Activated CD8-positive, alpha-beta memory T cell treated with anti-CD3 and anti-CD28 coated beads for 24 hours (primary cell): ENCODE data around the gene PLEKHA6.

ENCODE experiments used
- DNase-seq: peaks from one replicate; pipeline ENCODE4 v3.0.0-alpha.2; 2020

PLEKHA6 gene

DNA sequence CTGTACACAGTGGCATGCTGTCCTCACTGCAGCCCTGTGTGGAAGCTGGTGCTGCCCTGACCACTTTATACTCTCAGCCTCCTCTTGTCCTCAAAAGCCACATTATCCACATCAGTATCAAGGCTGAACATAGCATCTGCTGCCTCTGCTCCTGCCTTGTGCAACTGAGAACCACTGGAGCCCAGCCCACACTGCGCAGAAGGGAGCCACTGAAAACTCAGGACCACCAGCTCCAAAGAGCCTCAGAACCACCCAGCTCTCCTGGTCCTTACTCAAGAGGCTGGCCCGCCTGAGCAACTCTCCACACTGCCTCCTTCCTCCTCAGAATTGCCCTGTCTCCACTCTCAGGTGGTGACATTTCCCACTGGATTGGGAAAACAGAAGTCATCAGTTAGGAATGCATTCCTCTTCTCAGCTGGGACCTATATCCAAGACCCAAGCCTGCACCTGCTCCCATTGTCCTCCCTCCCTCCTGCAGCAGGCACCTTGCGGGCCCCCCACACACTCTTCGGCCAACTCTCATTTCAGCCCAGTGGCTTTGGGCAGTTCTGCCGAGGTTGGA lies 156.4 kb downstream of the PLEKHA6 start:
- DNase-seq, result no peak

DNA sequence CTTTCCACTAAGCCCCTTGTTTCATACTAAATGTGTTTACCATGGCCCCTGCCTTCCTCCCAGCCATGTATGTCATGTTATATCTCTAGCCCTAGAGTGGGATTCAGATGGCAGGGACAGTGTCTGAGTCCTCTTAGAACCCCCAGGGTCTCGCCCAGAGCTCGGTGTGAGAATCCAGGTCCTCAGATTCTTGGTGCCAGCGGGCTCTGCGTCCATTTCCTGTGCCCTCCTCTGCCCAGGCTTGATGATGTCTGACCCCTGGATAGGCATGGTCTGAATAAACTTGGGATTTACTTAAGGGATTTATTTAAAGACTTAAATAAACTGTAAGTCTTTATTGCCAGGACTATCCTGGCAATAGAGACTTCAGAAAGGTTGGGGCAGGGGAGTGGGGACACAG lies 157.2 kb downstream of the PLEKHA6 start:
- no peak for DNase-seq

DNA sequence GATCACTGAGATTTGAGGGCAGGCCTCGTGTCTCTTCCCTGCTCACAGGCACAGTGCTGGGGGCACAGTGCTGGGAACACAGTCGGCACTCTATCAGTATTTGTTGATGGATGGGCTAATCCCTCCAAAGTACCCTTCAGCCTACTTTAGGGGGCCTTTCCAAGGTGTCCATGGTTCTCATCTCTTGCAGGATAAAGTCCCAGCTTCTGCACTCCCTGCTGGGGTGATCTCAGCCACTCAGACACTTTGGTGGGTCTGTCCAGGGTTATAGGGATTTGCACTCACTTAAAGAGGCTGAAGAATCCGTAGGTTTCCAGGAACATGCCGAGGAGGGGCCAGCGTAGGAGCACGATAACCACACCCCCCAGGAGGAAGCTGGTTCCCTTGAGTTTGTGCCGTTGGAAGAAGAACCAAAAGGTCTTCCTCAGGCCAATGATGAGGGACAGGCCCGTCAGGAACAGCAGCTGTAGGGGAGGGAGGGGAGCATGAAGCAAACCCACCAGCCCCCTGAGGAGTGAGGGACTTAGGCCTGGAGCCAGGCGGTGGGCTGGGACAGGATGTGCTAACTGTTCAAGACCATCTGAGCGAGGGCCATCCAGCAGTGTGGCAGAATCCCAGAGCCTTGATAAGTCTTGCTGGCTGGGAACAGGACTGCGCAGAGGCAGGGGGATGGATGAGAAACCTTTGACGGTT lies 158.2 kb downstream of the PLEKHA6 start:
- no peak for DNase-seq

DNA sequence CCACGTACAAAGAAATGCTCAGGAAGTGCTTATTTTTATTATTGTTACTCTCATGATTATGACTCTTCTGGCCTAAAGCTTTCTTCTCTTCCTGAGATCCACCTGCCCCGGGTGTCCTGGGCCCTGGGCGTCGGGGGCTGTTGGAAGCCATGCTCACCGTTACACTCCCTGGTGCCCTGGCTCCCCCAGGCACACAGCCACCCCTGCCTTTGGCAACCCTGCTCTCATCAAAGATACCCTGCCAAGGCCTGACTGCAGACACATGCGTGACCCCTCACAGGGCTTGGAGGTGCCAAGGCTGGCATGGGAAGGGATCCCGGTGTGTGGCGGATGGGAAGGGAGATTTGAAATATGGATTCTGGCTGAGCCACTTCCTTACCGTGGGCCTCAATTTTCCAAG lies 160.2 kb downstream of the PLEKHA6 start:
- DNase-seq, result no peak

DNA sequence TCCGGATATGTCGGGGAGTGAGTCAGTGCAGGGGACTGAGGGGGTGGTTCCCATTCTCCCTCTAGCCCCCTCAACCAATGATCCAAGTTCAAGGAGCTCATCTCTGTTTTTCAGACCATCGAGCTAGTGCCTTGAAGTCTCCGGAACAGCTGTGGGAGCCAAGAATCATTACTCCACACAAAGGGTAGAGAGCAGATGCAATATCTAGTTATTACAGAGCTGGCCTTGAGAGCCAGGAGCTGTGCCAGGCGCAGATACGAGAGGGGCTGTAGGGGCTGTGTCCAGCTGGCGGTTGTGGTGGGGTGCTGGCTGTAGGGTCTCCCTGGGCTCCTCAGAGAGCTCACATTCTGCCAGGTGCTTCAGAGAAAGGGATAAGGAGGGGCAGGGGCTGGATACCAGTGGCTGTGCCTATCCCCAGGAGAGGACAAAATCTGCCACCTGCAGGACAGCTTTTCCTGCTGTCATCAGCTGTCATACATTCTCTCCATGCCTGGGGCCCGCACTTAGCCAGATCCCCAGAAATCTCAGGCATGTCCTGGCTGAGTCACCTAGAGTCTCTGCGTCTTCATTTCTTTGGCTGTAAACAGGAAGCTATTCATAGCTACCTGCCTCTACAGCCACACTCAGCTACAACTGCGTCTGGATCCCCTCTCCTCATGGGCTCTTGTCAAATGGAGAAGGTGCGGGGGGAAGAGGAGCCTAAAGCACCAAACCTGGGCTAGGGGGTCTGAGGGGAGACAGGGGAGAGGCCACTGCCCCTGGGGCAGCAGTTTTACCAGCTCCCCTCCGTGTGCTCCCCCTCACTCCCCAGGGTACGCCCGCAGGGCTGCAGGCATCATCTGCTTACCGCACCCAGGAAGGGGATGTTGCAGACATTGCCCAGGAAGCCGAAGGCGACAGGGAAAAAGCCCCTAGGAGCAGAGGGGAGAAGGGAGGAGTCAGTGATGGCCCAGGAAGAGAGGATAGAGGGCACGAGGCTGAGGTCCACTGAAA lies 161.1 kb downstream of the PLEKHA6 start:
- no peak for DNase-seq

DNA sequence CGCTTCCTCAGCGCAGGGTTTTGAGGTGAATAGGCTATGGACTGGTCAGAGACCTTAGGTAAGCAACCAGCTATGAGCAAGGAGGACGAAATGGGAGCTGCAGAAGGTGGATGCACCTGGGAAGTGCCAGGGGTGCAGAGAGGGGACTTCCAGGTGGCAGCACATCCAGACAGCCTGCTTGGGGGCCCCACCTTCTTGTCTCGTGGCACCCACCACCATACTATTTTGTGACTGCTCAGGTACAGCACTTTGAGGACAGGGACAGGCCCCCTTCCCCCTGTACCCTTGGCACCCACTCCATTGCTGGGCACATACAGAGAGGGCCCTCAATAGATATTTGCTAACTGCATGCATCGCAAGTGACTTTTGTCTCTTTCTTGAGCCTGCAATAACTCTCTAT lies 162.7 kb downstream of the PLEKHA6 start:
- no peak for DNase-seq

DNA sequence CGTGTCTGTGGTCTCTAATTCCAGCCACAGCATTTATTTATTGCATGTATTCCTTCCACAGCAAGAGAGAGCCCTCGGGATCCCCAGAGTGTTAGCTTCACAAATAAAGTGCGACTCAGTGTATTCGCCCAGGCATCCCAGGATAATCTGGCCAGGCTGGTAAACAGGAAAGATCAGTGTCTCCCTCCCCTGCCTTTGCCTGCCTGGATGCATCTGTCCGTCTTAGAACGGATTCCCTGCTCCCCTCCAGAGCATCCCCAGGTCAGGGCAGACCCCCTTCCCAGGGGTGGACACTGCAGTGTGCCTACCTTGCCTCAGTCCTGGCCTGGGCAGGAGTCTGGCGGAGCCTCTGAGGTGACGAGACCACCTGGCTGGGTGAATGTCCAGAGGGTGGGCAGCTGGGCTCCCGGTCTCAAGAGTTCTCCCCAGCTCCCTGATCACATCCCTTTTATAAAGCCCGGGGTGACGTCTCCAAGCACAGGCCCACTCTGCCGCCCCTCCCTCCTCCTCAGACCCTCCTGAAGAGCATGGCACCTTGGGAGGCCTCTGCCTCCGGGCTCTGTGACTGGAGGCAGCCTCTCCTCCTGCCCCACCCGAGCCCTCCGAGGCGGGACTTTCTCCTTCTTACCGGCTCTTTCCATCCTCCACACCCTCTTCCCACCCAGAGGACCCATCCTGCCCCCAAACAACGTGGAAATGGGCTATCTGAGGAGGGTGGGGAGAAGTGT lies 163.5 kb downstream of the PLEKHA6 start, which contains the start of gene KISS1:
KISS1 (minus strand) TSS at position 424 of the 728 bp plus-strand sequence. CDS start 3,615 bp downstream, outside the sequence.
- no peak for DNase-seq

DNA sequence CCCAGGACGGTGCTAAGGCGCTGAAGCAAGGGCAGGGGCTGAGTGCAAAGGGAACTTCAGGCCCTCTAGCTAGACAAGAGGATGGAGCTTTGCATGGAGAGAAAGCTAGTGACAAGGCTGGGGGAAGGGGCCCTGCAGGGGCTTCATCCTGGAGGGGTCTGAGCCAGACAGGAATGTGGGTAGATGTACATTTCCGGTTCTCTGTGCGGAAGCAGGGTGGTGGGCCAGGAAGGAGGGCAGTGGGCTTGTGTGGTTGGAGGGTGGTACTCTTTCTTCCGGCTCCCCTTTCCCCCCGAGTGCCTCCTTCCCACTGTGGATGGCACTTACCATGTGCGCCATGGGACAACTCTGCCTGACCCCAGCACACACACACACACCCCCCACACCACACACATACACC lies 165.0 kb downstream of the PLEKHA6 start:
- no peak for DNase-seq

DNA sequence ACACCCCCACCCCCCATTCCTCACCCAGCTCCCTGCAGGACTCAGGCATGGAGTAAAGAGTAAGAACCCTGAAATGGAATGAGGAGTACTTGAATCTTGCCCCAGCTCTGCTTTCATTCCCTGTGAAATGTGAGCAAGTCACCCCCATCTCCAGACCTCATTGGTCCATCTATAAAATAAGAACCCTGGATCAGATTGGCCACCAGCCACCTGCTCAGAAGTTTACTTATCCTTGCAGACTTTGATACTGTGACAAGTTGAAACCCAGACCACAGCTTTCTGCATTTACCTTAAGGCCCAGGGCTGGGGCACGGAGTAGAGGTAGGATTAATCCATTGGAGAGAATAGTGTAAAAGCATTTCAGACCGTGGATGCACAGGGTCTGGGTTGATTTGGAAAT lies 165.6 kb downstream of the PLEKHA6 start:
- no peak for DNase-seq

DNA sequence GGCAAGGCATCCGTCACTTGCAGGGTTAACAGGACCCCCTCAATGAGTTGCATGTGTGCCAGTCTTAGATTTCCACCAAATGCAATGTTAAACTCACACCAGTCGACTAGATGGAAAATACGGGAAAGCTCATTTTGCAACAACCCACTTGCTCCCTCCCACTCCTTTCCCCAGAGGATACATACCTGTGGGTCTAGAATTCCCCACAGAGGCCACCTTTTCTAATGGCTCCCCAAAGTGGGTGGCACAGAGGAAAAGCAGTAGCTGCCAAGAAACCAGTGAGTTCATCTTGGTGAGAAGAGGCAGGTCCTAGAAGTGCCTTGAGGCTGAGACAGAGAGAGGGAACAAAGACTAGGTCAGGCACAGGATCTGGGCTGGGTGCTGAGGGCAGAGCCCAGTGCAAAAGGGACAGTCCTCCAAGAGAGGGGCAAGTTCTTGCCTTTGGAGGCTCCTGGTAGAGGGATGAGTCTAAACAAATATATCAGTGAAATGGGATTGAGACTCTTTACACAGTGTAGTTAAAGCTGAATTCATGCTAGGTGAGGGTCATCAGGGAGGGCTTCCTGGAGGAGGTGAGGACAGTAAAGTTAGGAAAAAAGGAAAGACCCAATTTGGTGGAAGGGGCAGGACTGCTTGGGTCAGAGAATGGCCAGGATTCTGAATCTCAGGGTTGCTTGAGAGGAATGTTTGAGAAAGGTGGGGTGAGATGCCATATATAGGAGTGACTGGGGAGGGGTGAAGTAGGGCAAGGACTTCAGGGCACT lies 167.0 kb downstream of the PLEKHA6 start:
- no peak for DNase-seq

DNA sequence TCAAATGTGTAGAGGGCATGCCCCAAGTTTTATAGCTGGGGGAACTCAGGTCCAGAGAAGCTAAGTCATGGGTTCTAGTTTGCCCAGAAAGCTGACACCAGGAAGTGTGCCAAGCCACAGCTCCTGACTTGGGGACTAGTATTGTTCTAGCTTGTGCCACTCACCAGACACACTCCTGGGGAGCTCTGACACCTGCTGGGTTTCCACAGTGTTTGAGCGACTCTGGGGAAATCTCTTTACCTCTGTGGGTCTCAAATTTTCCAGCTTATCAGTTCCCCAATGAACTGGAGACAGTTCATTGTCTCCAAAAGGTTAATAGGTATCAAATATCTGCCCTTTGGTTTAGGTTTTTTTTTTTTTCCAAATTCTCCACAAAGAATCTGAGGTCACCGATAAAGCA lies 167.7 kb downstream of the PLEKHA6 start:
- no peak for DNase-seq

DNA sequence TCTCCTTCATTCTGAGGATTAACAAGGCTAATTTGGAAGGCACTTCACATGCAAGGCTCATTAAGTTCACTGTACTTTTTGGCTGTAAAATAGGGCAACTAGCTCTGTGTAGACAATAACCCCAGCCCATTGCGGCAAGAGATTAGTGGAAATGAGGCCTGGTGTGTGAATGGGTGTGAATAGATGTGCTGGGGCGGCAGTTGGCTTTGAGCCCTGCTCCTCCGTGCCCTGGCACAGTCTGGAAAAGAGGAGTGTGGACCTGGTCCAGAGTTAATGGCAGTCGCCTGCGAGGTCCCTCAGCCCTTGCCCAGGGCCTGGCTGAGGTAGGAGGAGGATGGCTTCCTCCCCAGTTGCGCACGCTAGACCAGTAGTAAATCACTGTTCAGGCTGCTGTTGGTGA lies 168.3 kb downstream of the PLEKHA6 start:
- no peak for DNase-seq

DNA sequence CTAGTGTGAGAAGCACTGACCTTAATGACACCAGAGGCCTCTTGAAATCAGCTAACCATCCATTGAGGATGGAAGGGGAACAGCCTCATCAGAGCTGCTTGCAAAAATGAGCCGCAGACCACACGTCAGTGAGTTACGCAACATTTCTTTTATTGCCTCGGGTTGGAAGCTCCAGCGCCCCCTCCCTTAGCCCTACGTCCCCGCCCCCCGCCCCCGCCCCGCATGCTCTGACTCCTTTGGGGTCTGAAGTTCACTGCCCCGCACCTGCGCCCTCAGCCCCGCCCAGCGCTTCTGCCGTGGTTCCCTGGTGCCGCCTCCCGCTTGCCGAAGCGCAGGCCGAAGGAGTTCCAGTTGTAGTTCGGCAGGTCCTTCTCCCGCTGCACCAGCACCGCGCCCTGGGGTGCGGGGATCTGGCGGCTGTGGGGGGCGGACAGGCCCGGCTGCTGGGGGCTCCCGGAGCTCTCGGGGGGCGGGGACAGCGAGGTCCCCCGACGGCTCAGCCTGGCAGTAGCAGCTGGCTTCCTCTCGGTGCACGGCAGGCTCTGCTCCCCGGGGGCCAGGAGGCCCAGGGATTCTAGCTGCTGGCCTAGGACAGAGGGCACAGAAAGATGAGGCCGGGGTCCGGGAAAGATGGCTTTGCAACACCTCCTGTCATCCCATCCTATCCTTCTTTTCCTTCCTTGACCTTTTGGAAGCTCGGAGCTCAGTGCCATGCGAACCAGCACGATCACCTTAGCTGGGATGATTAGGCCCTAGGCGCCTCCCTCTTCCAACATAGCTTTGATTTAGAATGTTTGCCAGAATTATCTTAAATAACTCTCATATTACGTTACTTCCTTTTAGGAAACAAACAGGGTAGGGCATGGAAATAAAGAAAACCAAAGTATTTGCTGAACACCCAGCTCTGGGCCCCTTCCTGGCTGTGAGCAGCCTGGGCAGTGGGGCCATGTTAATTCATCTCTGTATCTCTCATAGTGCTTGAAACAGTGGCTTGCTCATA lies 169.2 kb downstream of the PLEKHA6 start:
- peak; percentile 61 for DNase-seq

DNA sequence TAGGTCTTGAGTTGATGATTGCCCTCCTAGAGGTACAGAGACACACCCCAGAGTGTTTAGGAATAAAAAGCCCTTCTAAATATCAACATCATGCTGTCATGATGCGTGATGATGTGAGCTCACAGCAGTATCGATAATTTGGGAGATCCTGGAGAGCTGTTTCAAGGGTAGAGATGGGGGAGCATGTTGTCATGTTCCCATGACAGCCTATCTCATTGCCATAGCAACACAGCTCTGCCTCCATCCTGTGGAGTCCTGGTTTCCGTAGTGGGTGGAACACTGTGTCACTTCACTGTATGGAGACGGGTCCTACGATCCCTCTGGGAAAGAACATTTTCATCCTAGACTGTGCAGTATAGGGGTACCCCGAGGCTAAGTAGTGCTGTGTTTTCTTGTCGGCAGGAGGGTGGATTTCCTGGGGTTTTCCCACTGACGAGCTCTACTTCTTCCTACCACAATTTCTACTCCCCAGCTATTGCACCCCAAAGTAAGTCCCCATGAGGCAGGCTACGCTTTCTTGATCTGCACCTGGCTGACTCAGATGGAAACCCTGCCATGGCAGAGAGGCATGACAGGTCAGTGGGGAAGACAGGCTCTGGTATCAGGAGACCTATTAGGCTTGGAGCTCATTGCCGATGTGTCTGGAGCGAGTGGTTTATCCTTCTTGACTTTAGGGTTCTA lies 170.6 kb downstream of the PLEKHA6 start:
- DNase-seq, result no peak

DNA sequence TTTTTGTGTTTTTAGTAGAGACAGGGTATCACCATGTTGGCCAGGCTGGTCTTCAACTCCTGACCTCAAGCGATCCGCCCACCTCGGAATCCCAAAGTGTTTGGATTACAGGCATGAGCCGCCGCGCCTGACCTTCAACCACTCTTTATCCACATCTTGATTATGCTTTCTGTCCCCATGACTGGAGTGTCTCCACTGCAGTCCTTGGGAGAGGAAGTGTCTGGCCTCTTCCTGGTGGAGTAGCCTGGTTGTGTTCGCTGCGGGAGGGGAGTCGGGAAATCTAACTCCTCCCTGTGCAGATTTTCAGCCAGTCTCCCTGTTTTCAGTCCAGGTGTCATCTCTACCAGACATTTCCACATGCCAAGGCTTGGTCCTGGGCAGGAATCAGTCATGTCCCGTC lies 173.1 kb downstream of the PLEKHA6 start:
- DNase-seq, result no peak

DNA sequence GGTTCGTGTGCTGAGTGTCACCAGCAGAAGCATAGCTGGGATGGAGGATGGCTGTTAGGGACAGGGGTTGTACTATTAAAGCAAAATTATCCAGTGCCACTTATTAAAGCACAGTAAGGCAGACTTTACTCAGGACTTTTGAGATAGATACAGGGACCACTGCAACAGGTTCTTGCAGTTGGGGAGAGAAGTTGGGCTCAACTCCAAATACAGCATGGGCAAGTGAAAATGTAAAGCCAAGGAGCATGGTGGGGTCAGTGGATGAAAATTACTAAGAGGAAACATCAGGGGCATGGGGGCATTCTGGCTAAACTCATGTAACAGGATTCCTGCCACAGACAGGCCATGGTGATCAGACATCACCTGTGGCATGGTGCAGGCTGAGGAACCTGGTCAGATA lies 178.6 kb downstream of the PLEKHA6 start:
- DNase-seq, result no peak

DNA sequence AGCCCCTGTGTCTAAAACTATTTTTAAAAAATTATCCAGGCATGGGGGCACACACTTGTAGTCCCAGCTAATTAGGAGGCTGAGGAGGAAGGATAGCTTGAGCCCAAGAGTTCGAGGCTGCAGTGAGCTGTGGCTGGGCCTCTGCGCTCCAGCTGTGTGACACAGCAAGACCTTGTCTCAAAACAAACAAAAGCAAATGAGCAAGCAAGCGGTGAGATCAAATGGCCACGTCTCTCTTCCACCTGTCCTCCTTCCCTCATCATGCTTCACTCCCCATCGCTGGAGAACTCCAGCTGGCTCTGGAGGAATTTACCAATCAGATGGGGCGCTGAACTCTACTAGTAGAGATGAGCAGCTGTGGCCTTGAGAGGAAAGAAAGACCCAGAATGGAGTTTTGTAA lies 179.6 kb downstream of the PLEKHA6 start:
- no peak for DNase-seq

DNA sequence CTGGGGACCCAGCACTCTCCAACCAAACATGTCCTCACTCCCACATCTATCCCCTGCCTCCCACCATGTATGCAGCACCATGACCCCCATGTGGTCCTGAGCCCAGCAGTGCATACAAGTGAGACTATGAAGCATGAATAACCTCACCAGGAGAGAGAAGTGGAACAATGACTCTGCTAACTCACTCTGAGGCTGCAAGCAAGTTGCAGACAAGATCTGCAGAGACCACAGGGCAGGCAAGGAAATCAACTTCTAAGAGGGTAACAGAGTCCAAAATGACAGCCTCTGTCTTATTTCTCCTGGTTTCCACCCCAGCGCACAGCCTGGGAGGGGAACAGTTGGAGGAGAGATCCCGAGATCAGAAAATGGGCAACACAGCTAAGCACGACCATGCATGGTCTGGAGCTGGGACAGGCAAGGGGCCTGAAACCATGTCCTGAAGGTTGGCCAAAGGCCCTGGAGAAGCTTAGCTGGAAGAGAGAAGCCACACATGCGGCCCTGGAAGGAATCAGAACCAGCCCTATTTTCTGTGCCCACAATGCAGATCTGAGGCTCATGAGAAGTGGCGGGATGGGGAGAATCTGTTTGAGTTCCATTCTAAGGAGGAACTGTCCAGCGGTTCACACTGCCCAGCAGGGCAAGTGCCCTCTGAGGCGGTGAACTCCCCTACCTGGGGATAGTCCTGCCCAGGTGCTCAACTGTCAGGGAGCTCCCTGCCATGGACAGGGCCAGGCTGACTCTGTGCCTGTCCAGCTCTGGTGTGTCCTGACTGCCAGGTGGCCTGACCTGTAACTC lies 181.0 kb downstream of the PLEKHA6 start:
- no peak for DNase-seq

DNA sequence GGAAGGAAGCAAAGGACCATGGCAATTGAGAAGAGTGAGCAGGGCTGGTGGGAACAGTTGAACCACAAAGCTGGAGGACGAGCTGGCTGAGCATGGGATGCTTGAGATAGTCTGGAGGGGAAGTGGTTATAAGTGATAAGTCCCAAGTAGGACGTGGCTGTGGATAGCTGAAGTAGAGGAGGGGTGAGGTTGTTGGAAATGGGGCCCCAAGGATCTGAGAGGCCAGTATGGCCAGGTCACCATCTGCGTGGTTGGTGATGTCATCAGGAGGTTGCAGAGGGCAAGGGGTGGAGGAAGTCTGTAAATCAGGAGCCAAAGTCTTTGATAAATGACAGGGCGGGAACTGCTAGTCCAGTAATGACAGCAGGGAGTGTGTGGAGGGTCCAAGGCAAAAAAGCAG lies 182.6 kb downstream of the PLEKHA6 start:
- DNase-seq, result no peak
